Brain pericyte (primary cell): ENCODE results near the gene CLTCL1.

Experiments
- DNase-seq: peaks from one replicate; pipeline ENCODE4 v3.0.0-alpha.2; 2012; ENCODE audit warnings: low read depth, low spot score

Gene CLTCL1

DNA sequence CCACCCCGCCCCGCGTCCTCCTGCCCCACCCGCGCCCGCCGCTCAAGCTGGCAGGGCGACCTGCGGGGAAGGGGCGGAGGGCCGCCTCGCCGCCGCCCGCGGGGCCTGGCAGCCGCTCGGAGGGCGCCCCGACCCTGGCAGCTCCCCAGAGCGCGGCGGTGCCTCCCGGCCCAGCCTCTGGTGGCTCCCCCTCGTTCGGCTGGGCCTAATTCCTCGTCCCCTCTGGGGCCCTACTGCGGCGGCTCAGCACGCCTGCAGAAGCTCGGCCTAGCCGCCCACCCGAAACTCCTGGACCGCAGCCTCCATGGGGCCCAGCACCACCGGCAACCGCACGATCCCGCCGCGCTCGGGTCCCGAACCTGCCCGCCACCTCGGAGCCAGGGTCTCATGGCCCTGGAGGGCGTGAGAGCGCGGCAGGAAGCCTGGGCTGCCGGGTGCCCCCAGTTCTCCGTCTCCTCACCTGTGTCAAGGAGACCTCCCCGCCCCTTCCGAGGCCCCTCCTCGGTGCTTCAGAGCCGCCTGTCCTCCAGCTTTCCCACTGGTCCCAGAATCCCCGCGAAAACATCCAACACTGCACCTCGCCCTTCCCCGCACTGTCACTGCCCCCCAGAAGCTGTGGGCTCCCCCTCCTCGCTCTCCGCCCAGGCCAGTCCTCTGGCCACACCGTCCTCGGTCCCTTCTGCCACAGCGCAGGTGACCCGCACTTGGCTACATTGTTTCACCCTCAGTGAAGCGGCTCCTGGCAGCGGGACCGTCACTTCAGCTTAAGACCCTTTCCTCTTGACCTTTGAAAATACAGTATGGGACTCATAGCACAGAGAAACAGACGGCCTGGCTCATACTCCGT lies 140.8 kb downstream of the CLTCL1 start:
- DNase-seq, result no peak

DNA sequence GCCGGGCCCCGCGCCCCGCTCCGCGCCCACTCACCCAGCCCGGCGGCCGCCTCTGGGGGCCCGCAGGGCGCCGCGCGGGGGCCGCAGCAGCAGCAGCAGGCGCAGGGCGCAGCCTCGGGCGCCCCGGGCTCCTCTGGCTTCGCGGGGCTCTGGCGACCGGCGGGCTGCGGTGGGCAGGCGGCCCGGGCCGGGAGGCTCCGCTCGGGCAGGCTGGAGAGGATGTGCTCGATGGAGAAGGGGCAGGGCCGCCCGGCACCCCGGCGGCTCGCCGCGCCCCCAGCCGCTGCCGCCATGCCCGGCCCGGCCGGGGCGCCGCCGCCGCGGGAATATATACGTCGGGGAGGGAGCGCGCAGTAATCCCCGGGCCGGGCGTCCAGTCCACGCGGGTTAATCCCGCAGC lies 141.5 kb downstream of the CLTCL1 start, which contains the start of gene GSC2:
Gene GSC2 (minus strand): TSS at position 302 of the 400 bp plus-strand sequence. CDS start 9 bp downstream, at position 293.
- no peak for DNase-seq

DNA sequence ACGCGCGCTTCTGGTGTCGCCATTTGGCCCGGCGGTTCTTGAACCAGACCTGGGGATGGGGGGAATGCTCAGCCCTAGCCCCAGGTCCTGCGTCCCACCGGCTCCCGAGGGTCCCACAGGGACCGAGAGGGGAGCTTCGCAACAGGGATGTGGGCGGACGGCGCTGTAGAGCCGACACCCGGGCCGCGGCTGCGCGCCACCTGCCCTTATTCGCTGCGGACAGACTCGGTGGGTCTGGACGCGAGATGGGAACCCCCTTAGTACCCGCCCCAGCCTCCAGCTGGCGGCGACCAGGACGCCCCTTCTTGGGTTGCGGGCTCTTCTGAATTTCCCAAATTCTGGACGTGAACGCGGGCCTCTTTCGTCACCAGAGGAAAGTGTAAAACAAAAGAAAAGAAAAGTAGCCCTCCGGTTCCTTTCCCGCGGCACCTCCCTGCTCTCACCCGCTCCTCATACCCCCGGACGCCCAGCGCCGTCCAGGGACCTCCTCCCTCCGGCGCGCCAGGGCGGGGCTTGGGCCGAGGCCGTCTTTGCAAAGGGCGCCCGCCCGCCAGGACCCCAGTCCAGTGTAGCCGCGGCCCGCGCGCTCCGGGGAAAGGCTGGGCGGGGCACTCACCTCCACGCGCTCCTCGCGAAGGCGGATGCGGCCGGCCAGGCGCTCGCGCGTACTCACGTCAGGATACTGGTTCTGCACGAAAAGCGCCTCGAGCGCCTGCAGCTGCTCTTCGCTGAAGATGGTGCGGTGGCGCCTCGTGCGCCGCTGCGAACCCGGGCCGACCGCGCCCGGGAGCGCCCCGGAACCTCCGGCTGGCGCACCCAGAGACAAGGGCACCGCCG lies 142.3 kb downstream of the CLTCL1 start:
- DNase-seq, result no peak

DNA sequence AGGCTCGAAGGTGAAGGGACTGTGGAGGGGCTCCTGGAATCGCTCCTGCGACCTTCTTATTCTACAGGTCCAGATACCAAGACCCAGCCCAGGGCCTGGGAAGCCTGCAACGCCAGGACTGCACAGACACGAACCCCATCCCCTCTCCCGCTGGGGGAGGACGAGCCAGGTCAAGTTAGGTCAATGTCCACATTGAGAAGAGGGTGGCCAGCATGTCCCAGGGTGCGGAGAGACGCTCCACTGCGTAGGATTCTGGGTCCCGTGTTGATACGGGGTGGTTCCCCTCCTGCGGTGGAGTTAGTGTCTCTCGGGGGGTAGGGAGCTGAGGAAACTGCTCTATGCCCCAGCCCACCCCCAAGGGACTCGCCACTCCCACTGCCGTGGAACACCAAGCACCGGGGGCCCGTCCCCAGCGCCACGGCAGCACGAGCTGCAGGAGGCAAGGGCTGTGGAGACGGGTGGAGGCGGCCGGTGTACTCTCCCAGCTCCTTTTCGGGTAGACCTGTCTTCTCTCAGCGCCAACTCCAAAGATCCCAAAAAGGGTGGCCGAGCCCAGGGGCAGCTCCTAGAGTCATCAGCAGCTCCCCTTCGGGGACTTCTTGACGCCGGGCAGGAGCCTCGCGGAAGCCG lies 143.0 kb downstream of the CLTCL1 start:
- DNase-seq, result no peak

DNA sequence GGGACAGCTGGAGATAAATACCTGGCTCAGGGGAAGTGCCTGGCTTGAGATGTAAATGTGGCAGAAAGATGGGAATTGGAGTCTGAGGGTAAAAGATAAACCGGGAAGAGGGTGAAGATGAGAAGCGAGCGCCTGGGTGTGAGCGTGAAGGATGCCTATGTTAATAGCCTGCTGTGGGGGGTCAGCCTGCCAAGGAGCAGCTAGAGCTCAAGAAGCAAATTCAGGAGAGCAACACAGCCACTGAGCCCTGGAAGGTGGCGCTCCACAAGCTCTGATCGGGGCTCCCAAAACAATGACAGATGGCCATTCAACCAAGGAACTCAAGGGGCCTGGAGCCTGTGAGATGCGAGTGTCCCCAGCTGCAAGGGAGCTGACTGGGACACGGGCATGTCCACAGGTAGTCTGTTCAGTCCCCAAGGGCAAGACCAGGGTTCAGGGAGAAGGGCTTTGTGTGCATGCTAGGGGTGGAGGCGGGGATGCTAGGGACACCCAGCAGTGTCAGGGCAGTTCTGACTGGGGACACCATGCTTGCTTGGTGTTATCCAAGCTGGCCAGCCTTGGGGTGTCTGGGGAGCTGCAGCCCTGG lies 144.2 kb downstream of the CLTCL1 start:
- DNase-seq, result no peak

DNA sequence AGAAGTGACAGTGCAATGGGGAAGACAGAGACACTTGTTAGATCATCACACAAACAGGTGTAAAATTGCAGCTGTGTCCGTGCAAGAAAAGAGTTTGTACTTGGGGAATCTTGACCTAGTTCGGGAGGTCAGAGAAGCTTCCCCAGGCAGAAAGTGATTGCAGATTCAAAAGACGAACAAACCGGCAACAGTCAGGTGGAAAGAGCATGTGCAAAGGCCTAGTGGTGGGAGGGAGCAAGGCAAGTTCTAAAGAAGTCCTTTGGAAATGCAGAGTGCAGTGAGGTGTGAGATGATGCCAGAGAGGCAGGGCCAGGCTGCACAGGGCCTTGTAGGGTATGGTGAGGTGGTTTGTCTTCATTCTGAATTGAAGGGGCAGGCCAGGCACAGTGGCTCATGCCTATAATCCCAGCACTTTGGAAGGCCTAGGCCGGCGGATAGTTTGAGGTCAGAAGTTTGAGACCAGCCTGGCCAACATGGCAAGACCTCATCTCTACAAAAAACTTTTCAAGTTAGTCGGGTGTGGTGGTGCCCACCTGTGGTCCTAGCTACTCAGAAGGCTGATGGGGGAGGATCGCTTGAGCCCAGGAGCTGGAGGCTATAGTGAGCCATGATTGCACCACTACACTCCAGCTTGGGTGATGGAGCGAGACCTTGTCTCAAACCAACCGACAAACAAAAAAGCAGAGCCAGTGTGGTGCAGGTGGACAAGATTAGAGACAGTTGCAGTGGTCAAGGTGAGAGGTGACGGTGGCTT lies 145.1 kb downstream of the CLTCL1 start:
- DNase-seq, result no peak

DNA sequence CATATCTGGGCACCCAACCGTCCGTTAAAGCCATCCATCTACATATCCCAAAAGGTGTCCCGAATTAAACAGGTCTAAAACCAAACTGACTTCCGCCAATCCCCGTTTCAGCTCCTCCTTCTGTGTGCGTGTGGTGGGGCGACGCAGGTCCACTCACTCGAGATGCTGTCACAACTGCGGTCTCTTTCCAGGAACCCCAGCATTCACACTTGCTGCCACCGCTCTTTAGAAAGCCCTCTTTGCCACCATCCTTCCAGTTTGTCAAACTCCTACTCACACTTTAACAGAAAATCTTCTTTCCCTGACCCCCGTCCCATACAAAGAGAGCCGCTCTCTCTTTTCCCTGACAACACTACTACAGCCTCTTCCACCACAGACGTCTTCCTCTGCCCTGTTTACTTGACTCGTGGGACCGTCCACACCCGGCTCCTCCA lies 147.5 kb downstream of the CLTCL1 start:
- no peak for DNase-seq

DNA sequence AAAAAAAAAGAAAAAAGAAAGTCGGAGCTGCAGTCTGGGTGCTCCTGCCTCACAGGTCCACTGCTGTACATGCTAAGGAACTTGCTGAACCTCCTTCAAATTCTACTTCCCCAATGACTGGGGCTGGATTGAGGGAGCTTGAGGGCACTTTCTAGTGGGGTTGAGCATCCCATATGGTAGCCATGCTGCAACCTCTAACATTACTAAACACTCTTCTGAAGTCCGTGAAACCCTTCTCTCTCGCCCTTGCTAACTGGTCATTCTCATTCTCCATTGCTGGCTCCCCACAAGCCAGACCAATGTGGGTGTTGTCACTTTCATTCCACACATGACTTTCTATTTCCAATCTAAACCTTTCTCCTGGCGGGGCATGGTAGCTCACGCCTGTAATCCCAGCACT lies 148.3 kb downstream of the CLTCL1 start:
- DNase-seq, result no peak

DNA sequence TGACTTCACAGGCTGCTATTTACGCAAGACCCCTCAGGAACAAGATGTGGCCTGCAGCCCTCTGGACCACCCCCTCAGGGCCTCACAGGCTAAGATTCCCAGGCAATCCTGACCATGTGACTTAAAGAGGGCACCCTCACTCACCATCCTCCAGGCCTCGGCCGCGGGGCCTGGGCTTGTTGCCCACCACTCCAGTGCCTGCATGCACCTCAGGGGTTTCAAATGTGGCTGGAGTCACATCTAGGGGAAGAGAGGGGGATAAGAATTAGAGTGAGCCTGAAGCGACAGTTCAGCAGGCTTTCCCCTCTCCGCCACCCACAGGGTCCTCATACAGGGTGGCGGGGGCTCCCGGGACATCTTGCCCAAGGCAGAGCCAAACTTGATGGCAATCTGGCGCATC lies 149.1 kb downstream of the CLTCL1 start:
- no peak for DNase-seq

DNA sequence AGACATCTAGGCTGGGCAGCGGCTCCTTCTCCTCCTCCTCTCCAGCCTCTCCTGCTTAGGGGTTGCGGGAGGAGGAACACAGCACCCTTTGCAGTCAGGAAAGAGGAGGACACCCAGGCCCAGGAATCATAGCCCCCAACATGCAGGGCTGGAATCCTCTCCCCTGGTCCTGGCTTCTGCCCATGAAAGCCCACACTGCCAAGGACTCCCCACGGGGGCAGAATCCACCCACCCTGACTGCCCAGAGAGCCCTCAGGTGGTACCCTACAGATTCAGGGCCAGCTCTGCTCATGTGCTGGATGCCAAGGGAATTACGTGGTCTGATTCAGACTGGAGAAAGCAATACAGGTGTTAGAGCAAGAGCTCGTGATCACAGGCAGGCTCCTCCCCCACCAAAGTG lies 151.5 kb downstream of the CLTCL1 start:
- DNase-seq, result no peak

DNA sequence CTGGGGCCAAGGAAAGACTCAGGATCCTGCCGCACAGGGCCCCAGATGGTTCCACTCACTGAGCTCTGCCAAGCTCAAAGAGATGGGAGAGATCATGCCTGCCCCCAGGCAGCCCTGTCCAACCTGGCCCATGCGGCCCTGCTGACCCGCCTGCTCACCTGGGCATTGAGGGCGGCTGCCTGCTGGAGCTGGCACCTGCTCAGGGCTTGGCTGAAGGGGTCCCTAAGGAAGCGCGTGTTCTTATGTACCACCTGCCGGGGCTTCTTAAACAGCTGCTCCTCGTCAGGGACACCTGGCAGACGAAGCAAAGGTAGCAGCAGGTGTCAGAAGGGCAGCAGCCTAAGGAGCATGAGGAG lies 152.5 kb downstream of the CLTCL1 start:
- no peak for DNase-seq

DNA sequence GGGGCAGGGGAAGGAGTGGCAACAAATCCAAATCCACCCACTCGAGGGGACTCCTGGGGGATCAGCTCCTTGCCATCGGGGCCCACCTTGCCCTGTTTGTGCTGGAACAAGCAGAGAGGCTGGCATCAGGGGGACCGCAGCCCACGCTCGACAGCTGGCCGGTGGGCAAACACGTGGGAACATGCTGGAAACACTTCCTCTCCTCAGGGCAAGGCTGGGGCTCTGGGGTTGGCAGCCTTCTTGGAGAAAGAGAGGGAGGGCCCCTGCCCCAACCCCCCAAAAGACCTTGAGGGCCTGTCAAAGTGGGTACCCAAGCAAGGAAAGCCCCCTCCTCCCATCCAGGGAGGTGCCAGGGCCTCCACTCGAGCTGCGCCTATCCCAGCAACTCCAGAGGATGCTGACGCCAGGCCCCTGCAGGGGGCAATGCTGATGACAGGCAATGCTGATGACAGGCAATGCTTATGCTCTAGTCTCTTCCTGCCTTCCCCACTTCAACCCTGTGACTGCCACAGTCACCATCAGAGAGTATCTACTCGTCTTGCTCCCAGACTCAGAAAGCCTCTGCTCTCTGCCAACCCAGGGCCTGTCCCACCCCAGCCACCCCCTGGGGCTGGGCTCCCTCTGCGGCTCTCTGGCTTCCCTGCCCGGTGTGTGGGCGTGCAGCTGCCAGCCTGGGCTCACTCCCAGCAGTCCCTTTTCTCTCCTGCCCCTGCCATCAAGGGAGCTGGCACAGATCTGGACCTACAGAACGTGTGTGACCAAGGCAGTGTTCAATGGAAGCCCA lies 153.1 kb downstream of the CLTCL1 start:
- DNase-seq, result no peak

DNA sequence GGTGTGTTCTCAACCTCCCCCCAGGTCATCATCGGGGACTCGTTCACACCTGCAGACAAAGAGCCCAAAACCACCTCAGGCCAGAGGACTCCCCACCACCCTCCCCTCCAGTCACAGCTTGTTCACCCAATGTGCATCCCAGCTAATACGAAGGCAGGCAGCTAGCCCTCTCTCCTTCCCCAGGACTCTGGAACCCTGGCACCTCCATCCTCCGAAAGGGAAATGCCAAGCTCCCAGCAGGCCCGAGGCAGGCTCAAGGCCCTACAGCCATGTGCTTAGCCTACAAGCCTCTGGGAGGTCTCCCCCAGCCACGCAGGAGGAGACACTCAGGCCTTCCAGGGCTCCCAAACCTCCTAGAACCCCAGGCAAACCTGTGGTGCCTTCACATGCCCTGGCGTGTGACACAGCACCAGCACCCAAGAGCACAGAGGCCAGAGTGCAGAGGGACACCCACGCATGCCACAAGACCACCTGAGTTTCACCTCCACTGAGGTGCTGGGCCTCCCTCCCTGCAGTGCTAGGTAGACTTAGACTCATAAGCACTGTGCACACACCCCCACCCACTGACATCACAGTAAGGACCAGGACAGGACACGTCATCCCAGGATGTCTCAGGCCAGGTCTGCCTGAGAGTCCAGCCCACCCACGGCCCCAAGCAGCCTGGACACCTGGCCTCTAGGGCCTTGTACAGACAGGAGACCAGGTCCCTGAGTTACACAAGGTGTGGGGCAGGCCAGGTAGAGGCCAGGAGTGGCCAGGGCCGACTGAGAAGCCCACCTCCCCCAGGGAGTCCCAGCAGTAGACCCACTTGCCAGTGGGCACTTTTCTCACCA lies 153.9 kb downstream of the CLTCL1 start:
- no peak for DNase-seq

DNA sequence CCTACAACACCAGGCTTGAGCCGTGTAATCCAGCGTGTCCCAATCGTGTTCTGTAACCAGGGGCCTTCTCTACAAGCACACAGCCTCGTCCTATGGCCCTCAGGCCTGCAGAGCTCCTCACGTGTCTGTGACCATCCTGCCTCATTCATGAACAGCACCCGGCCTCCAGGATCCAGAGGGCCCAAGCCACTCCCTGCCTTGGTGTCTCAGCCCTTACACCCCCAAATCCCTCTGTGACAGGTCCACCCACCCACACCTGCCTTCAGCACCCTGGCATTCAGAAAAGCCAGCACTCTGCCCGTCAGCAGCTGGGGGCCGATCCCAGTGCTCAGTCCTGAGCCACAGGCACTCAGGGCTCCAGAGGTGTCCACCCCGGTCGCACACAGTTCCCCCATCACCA lies 154.6 kb downstream of the CLTCL1 start:
- DNase-seq, result no peak

DNA sequence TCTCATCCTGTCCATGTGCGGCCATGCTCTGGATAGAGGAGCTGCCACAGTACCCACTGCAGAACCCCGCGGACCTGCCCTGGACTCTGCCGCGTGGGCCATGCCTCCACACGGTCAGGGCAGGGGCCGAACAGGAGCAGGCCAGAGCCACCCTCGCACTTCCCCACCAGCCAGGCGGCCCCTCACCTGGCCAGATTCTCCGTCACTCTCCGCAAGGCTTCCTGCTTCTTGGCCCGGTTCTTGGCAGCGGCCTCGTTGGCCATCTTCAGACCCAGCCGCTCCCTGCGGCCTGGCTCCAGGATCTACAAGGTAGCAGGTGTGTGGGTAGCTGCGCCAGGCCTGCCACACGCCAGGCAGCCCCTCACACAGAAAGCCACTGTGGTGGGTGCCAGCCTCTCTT lies 156.6 kb downstream of the CLTCL1 start:
- DNase-seq, result no peak

DNA sequence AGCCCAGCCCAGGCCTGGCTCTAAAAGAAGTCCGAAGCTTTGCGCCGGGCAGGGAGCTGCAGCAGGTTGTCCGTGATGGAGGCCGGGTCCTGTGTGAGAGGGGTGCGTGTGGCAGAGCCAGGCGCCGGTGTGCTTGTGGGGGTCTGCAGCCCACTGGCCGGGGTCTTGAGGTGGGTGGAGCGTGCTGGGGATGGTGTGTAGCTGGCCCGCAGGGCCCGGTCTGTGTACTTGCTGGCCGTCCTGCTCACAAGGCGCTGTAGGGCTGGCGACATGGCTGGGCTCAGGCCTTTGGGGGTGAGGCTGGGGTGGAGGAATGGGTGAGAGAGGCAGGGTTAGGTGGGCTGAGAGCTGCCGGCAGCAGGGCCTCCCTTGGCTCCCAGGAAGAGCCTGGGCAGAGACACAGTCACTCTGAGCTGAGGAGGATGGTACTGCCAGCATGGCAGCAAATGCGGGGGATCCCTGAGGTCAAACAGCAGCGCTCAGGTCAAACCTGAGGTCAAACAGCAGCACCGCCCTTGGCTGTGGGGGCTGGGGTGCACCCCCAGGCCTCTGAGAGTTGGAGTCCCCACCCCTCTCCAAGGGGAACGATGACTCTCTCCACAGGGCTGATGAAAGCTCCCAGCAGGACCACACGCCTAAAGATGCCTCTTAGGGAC lies 157.2 kb downstream of the CLTCL1 start:
- DNase-seq, result no peak

DNA sequence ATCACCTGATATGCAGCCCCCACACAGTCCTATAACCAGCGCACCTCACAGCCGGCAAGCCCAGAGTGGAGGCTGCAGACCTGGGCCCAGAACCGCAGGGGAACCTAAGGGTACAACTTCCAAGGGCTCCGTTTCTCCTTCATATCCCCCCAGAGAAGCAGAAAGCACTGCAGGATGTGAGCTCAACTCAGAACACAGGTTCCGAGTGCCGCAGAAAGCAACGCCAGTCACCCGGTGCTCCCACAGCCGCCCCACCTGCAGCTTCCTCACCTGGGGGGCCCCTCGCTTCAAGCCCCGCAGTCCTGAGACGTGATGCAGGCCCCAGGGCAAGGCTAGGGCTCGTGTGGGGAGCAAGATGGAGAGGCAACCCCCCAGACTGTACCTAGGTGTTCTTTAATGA lies 158.0 kb downstream of the CLTCL1 start:
- no peak for DNase-seq

DNA sequence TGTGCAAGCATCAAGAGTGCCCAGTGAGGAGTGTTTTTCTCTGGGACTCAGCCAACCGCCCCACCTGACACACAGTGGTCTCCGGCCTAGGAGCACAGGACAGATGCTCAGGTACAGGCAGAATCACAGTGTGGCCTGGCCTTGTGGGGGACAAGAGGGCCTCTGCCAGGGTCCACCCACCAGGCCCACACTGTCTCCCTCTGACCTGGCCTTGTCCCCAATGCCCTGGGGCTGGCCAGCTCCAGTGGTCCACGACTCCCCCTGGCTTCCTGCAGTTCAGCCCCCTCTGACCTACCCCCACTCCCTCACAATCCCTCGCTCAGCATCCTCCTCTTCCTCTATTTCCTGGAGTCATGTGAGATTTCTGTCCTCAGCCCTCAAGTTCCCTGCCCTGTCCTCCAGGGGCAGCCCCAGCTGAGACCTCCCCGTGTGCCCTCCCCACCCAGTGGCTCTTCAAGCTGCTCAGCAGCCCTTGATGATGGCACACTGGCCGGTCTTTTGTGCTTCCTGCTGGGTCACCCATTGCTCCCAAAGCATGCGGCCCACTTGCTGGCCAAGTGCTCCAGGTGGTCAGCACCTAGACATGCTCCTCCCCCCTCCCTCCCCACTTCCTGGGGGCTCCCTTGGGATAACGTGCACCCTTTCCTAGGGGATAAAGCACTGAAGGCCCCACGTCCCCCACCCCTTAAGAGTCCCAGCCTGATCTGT lies 158.7 kb downstream of the CLTCL1 start:
- no peak for DNase-seq
